Measurements from ENCODE around the gene POLG.

- TF ChIP-seq CTCF (conservative IDR thresholded peaks at IDR 0.05) (no peak), ZFX (IDR thresholded peaks at IDR 0.05) (no peak)
These were observed 49.6 kb upstream of the POLG start for GRCh38 chr15:89384176-89384604.

Data from C4-2B (cell line).